SH-SY5Y (cell line): ENCODE measurements around the gene CASQ2.

Source experiments
- GATA2 ChIP-seq: IDR thresholded peaks from 2 replicates; pipeline ENCODE4 v1.6.1; 2011; ENCODE audit warnings: mild to moderate bottlenecking, low read depth, low read length
- GATA3 ChIP-seq: IDR thresholded peaks from 2 replicates; pipeline ENCODE4 v1.6.1; 2011; ENCODE audit warnings: low read depth, mild to moderate bottlenecking, low read length, moderate library complexity

GRCh38 chr1:115802416-115802815, 33.9 kb upstream of the CASQ2 start:
- TF ChIP-seq GATA2 (no peak), GATA3 (no peak)
